HG03135 (cell line): ENCODE results near the gene MED16.
"Not testable (repeated sequence)": the region's sequence is repeated elsewhere in the genome, so short reads cannot be mapped to it uniquely, and the experiment has no call there.

Source experiments
- ATAC-seq: cut with Tn5 transposase; IDR thresholded peaks from one replicate; pipeline ENCODE4 v1.9.1; 2021; ENCODE audit warnings: mild to moderate bottlenecking, moderate library complexity; ENCODE audit not compliant: unreplicated experiment

Gene MED16

DNA sequence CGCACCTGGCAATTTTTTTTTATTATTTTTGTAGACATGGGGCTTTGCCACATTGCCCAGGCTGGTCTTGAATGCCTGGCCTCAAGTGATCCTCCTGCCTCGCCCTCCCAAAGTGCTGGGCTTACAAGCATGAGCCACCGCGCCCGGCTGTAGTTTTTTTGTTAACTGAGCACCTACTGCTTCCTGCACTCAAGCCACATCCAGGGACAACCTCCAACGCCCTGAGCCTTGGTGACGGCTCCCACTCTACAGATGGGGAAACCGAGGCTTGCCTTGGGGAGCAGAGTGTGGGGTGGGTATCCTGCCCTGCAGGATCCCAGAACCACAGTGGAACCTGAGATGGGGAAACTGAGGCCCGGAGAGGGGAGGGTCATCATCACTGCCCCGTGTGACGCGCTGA lies 37.8 kb downstream of the MED16 start:
- ATAC-seq = no peak

DNA sequence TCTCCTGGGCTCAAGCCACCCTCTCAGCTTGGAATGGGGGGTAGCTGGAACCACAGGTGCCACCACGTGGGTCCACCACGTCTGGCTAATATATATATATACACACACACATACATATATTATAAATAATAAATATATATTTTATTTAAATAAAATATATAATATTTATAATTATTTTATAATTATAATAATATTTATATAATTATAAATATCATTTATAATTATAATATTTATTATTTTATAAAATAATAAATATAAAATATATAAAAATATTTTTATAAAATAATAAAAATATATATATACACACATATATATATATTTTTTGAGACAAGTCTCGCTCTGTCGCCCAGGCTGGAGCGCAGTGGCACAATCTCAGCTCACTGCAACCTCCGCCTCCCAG lies 38.4 kb downstream of the MED16 start:
- no peak for ATAC-seq

DNA sequence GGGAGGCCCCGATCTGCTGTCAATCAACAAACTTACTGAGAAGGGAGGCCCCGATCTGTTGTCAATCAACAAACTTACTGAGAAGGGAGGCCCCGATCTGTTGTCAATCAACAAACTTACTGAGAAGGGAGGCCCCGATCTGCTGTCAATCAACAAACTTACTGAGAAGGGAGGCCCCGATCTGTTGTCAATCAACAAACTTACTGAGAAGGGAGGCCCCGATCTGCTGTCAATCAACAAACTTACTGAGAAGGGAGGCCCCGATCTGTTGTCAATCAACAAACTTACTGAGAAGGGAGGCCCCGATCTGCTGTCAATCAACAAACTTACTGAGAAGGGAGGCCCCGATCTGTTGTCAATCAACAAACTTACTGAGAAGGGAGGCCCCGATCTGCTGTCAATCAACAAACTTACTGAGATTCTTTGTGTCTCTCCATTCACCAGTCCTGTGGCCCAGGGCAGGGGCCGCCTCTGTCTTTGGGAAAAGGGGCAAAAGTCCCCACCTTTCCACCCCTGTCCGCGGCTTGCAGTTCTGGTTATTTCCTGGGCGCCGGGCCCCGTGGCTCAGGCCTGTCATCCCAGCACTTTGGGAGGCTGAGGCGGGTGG lies 39.3 kb downstream of the MED16 start:
- not testable (repeated sequence) for ATAC-seq

DNA sequence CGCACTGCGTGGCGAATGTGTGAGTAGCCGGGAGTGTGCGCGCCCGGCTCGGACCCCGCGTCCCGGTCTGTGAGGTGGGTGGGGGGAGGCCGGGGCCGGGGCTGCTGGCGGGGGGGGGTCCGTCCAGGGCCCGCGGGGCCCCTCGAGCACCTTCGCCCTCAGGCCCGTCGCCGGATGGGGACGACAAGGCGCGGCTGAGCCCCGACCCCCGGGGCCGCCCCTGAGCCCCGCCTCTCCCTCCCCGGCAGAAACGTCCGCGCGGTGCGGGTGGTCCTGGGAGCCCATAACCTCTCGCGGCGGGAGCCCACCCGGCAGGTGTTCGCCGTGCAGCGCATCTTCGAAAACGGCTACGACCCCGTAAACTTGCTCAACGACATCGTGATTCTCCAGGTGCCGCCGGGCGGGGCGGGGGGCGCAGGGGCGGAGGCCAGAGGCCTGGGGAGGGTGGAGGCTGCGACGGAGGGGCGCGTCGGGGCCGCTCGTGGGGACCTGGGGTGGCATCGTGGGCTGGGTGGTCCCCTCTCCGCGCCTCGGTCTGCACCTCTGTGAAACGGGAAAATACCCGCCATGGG lies 39.9 kb downstream of the MED16 start:
- no peak for ATAC-seq

DNA sequence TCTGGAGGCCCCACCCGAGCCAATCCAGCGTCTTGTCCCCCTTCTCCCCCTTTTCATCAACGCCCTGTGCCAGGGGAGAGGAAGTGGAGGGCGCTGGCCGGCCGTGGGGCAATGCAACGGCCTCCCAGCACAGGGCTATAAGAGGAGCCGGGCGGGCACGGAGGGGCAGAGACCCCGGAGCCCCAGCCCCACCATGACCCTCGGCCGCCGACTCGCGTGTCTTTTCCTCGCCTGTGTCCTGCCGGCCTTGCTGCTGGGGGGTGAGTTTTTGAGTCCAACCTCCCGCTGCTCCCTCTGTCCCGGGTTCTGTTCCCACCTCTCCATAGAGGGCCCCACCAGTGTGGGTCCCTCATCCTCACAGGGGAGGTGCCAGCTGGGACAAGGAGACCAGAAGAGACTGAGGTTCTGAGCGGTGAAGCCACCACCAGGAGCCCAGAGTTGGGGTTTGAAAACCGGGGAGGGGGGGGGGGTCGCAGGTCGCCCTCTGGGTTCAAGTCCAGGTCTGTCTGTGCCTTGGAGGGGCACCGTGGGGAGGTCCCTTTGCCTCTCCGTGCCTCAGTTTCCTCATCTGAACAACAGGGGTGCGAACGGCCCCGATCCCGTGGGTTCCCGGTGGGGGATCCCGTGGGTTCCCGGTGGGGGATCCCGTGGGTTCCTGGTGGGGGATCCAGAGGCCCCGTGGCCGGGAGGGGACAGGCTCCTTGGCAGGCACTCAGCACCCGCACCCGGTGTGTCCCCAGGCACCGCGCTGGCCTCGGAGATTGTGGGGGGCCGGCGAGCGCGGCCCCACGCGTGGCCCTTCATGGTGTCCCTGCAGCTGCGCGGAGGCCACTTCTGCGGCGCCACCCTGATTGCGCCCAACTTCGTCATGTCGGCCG lies 40.6 kb downstream of the MED16 start, which contains the start of gene ELANE:
Gene ELANE (plus strand): TSS at position 168 of the 878 bp plus-strand sequence. CDS start 26 bp downstream, at position 194.
- no peak for ATAC-seq

DNA sequence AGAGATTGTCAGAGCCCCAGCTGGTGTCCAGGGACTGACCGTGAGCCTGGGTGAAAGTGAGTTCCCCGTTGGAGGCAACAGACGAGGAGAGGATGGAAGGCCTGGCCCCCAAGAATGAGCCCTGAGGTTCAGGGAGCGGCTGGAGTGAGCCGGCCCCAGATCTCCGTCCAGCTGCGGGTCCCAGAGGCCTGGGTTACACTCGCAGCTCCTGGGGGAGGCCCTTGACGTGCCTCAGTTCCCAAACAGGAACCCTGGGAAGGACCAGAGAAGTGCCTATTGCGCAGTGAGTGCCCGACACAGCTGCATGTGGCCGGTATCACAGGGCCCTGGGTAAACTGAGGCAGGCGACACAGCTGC lies 42.0 kb downstream of the MED16 start:
- ATAC-seq = no peak

DNA sequence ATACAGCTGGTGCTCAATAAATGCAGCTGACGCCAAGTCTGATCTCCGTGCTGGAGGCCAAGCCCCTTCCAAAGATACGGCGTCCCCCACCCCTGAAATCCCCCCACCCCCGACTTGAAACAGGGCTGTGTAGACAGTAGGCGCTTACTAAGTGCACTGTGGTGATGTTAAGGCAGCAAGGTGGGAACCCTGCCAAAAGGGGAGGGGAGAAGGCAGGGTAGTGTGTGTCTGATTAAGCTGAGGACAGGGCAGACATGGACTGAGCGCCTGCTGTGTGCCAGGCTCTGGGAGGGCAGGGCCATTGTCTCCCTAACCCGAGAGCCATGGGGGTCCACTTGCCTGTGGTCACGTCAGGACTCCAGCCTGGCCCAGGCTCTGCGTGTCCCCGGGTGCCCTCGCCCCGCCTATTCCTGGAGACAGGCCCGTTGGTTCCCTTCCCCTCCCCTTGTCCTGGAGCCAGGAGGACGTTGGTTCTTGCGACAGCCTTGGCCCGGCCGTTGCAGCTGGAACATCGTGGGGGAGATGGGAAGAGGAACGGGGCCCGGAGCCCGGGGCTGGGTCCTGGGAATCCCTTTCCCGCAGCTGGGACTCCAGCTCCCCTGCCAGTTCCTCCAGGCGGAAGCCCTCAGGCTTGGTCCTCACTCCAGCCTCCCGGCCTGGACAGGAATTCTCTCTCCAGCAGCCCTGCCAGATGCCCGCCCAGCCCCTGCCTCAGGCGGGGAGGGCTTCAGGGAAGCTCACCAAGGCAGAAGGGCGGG lies 42.6 kb downstream of the MED16 start:
- ATAC-seq = no peak

DNA sequence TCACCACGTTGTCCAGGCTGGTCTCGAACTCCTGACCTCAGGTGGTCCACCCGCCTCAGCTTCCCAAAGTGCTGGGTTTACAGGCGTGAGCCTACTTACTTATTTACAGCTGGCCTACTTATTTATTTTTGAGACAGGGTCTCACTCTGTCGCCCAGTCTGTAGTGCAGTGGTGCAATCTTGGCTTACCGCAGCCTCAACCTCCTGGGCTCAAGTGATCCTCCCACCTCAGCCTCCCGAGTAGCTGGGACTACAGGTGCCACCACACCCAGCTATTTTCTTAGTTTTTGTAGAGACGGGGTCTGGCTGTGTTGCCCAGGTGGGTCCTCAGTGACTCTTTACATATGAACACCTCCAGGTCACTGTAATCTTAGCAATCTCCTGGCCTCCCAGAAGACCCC lies 43.8 kb downstream of the MED16 start:
- not testable (repeated sequence) for ATAC-seq

DNA sequence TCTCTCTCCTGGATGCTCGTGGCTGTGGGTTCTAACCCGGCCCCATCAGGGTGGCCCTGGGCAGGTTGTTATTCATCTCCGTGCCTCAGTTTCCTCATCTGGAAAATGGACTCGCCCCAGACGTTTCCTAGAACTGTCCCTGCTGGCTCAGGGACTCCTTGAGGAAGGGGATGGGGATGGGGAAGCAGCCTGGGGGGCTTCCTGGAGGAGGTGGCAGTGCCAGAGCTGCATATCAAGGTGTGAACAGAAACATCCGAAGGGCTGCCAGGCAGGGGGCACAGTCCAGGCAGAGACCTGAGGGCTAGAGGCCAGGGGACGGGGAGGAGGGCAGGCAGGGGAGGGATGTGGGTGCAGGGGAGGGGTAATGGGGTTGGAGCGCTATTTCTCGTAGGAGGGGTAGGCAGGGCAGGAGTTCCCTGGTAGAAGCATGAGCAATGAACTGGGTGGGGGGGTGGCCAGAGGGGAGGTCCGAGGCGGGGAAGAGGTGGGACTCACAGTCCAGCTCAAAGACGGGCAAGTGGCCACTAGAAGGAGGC lies 44.5 kb downstream of the MED16 start:
- no peak for ATAC-seq

DNA sequence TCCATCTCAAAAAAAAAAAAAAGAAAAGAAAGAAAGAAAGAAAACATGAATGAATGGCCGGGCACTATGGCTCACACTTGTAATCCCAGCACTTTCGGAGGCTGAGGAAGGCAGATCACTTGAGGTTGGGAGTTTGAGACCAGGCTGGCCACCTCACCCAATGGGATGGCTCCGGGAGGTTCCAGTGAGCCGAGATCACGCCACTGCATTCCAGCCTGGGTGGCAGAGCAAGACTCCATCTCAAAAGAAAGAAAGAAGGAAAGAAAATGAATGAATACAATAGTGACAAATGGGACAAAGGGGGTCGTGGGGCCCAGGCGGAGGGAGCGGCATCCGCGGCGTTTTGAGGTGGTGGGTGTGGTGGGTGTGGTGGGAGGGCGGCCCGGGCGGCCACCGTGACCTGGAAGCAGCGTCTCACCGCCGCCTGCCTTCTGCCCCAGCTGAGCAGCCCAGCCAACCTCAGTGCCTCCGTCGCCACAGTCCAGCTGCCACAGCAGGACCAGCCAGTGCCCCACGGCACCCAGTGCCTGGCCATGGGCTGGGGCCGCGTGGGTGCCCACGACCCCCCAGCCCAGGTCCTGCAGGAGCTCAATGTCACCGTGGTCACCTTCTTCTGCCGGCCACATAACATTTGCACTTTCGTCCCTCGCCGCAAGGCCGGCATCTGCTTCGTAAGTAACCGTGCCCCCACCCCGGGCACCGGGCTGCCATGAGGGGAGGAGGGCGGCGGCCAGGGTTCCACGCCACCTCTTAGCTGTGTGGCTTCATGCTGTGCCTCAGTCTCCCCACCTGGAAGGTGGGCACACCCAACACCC lies 47.1 kb downstream of the MED16 start:
- ATAC-seq = no peak

DNA sequence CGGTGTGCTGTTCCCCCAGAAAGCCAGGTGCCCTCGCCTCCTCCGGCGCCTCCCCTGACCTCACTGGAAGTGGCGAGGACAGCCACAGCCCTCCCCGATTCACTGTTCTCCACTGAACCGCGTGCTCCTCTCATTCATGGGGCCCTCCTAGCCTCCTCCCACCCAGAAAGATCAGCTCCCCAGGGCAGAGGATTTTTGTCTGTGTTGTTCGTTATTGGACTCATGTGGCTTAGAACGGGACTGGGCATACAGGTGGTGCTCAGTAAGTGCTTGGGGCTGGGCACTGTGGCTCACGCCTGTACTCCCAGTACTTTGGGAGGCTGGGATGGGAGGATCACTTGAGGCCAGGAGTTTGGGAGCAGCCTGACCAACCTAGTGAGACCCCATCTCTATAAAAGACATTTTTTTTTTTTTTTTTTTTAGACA lies 48.4 kb downstream of the MED16 start:
- ATAC-seq = no peak

DNA sequence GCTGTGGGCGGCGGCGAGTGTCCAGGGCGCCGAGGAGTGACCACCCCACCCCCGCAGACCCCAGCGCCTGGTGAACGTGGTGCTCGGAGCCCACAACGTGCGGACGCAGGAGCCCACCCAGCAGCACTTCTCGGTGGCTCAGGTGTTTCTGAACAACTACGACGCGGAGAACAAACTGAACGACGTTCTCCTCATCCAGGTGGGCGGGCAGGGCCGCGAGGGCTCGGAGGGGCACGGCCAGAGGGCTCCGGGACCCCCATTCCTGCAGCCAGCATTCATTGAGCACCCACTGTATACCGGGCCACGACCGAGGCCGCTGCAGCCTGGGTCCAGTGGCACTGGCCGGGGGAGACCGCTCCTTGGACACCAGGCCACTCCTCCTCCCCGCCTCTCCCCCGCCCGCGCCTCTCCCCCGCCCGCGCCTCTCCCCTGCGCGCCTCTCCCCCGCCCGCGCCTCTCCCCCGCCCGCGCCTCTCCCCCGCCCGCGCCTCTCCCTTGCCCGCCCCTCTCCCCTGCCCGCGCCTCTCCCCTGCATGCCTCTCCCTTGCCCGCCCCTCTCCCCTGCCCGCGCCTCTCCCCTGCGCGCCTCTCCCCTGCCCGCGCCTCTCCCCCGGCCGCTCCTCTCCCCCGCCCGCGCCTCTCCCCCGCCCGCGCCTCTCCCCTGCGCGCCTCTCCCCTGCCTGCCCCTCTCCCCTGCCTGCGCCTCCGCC lies 49.0 kb downstream of the MED16 start:
- ATAC-seq = no peak

DNA sequence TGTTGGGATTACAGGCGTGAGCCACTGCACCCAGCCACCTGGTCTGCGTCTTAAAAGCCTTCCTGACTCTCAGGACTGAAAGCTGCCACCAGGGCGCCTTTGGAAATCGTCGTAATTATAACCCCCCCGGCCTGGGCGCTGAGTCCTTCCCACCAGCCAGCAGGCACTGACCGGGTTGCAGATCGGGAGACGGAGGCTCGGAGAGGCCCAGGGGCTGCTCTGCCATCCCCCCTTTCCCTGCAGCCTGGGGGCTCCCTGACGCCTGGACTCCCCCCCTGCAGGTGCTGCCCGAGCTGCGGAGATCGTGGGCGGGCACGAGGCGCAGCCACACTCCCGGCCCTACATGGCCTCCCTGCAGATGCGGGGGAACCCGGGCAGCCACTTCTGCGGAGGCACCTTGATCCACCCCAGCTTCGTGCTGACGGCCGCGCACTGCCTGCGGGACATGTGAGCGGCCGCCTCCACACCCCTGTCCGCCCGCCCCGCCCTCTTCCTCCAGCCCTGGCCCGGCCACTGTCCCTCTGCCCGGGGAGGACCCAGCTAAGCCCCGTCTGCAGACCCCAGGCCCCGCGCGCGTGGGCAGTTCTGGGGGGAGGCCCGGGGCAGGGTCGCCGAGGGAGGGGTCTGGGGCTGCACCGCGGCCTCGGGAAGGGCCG lies 49.7 kb downstream of the MED16 start:
- ATAC-seq = no peak

DNA sequence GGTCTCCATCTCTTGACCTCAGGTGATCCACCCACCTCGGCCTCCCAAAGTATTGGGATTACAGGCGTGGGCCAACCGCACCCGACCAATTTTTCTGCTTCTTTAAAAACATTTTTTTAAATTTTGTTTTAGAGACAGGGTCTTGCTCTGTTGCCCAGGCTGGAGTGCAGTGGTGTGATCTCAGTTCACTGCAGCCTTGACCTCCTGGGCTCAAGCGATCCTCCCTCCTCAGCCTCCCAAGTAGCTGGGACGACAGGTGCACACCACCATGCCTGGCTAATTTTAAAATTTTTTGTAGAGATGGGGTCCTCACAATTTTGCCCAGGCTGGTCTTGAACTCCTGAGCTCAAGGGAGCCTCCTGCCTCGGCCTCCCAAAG lies 50.2 kb downstream of the MED16 start:
- ATAC-seq = not testable (repeated sequence)

DNA sequence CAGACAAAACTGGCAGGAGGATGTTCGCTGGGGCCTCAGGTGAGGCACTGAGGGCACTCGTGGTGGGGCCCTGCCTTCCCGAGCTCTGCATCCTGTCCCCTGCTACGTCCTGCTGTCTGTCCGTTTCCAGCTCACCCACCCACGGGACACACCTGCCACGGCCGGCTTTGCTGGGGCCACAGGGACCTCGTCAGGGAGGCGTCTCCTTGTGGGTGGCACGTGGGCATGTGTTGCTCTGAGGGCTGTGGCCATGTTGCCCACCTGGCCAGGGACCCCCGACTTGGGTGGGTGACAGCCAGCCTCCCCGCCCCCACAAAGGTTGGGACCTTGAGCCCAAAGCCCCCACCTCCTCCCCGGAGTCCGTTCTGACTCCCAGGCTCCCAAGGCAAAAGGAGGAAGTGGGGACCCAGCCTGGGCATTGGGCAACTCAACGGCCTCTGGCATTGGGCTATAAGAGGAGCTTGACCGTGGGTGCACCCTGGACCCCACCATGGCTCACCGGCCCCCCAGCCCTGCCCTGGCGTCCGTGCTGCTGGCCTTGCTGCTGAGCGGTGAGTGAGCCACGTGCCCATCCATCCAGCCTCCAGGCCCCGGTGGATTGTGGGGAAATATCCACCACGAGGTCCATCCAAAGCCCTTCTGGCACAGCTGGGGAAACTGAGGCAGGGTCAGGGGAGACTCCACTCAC lies 52.3 kb downstream of the MED16 start, which contains the start of gene PRTN3:
Gene PRTN3 (plus strand): TSS at position 481 of the 688 bp plus-strand sequence. CDS start 10 bp downstream, at position 491.
- no peak for ATAC-seq

DNA sequence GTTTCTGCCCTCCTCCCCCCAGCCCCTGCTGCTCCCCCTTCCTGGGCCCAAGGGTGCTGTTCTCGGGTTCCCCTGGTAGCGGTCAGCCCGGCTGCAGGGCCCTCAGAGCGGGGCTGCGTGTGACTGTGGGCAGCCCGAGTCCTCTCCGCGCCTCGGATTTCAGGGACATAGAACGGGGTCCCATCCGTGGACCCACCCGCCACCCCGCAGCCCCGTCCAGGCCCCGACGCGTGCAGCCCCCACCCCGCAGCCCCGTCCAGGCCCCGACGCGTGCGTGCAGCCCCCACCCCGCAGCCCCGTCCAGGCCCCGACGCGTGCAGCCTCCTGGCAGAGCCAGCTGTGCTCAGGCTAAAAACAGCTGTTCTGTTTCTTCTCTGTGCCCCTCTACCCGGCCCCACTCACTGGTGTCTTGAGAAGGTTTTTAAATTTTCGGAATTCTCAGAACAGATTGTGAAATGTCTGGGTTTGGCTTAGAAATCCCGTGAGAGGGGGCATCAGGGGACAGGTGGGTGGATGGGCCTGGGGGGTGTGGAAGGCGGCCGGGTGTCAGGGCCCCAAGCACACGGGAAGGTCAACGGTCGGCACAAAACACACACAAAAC lies 57.7 kb downstream of the MED16 start:
- no peak for ATAC-seq

DNA sequence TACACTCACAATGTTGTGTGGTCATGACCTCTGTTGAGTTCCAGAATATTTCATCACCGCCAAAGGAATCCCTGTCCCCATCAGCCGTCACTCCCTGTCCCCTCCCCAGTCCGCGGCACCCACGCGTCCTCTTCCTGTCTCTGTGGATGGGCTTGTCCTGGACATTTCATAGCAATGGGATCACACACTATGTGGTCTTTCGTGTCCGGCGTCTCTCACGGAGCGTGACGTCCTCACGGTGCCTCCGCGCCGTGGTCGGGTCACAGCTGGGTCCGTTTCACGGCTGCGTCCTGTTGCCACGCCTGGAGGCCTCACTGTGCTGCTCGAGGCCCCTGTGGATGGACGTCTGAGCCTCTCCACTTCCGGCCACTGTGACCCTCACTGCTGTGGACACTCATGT lies 58.8 kb downstream of the MED16 start:
- ATAC-seq = no peak
